ENCODE measurements around the gene EPN2. TPM values are rescaled to one million over a fixed set of nuclear protein-coding genes. Genes with fewer than 3 reads are reported as not detected.
A peak's percentile ranks its signal among the peaks of the same experiment; 100 is the strongest.

EPN2 gene
- total RNA-seq, 1 experiment from 2014 or later = 57.8 TPM

DNA sequence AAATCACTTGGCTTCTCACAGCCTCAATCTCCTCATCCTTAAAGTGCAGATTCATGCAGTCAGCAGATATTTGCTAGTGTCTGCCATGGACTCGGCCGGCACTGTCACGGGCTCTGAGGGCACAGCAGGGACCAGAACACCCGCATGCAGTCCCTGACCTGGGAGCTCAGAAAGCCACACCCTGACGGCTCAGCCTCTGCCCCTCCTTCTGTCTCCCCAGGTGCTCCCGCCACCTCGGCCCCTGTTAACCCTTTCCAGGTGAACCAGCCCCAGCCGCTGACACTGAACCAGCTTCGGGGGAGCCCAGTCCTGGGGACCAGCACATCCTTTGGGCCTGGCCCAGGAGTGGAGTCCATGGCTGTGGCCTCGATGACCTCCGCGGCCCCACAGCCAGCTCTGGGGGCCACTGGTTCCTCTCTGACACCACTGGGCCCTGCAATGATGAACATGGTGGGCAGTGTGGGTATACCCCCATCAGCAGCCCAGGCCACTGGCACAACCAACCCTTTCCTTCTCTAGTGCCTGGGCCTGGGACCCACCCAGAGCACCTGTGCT, 96.6 kb downstream of the EPN2 start:
- H4K91ac ChIP-seq (ENCODE audit: insufficient read length, low read depth, low read length) = no peak overlapping the region
- no peak overlapping the region for H2BK15ac ChIP-seq (ENCODE audit: low read depth, low read length)
- H3K18ac ChIP-seq (ENCODE audit: insufficient read length, low read depth, low read length) = no peak overlapping the region
- H3K14ac ChIP-seq (ENCODE audit: insufficient read depth, low read length) = no peak overlapping the region
- H3K79me1 ChIP-seq (ENCODE audit: insufficient read depth, low read depth, low read length, poor library complexity, severe bottlenecking) = no peaks in the 10 kb centered on the region
- Mint-ChIP-seq H3K4me3 (no peak overlapping the region), H3K27me3 (ENCODE audit: low read depth) (peaks cover 2% of the 10 kb centered on the region; the same call in 1 of the 2 replicates), H3K4me1 (peaks cover 20 to 38% of the 10 kb centered on the region in 2 experiments), H3K27ac (no peak overlapping the region), H3K36me3 (ENCODE audit: insufficient read depth in 1 of 3, low read depth in 3 of 3) (peaks cover 7 to 33% (median 28%) of the 10 kb centered on the region in 3 experiments; a peak in 5 of 7 replicates), H3K9me3 (no peaks in the 10 kb centered on the region)
- H2AFZ ChIP-seq (ENCODE audit: low read length) = no peak overlapping the region
- H3K23me2 ChIP-seq (ENCODE audit: insufficient read length, low read depth, low read length, poor library complexity, severe bottlenecking) = no peaks in the 10 kb centered on the region
- TF ChIP-seq, protein P1, sequence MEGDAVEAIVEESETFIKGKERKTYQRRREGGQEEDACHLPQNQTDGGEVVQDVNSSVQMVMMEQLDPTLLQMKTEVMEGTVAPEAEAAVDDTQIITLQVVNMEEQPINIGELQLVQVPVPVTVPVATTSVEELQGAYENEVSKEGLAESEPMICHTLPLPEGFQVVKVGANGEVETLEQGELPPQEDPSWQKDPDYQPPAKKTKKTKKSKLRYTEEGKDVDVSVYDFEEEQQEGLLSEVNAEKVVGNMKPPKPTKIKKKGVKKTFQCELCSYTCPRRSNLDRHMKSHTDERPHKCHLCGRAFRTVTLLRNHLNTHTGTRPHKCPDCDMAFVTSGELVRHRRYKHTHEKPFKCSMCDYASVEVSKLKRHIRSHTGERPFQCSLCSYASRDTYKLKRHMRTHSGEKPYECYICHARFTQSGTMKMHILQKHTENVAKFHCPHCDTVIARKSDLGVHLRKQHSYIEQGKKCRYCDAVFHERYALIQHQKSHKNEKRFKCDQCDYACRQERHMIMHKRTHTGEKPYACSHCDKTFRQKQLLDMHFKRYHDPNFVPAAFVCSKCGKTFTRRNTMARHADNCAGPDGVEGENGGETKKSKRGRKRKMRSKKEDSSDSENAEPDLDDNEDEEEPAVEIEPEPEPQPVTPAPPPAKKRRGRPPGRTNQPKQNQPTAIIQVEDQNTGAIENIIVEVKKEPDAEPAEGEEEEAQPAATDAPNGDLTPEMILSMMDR (conservative IDR thresholded peaks at IDR 0.05) = no peak
- H3K4me2 ChIP-seq (ENCODE audit: insufficient read depth, insufficient read length, low read length) = no peak overlapping the region
- H4K8ac ChIP-seq (replicated peaks; ENCODE audit: insufficient read length, low read depth, low read length) = no peak overlapping the region
- no peaks in the 10 kb centered on the region for H3K4me1 ChIP-seq (ENCODE audit: insufficient read depth, low read length)
- H3T11ph ChIP-seq (ENCODE audit: low read length) = no peak overlapping the region
- no CpG with 5 or more reads among the region's 12 CpGs for WGBS (ENCODE audit: extremely low coverage, insufficient read length, low lambda C conversion rate)
- H3K56ac ChIP-seq (ENCODE audit: insufficient read length, low read depth, low read length) = no peak overlapping the region
- H2BK12ac ChIP-seq (ENCODE audit: insufficient read length, low read depth, low read length) = no peak overlapping the region
- H3K79me2 ChIP-seq (ENCODE audit: insufficient read depth, low read length) = no peaks in the 10 kb centered on the region
- no peak overlapping the region for H2BK120ac ChIP-seq (ENCODE audit: low read depth, low read length, poor library complexity, severe bottlenecking)
- no peak overlapping the region for H2BK20ac ChIP-seq (ENCODE audit: low read depth, low read length, poor library complexity, severe bottlenecking)
- H2AK5ac ChIP-seq (ENCODE audit: insufficient read length, low read length) = no peak overlapping the region
- no peak overlapping the region for H3K23ac ChIP-seq (ENCODE audit: insufficient read length, low read depth, low read length)
- H4K20me1 ChIP-seq (ENCODE audit: control insufficient read depth, insufficient read depth, insufficient read length) = peaks cover 3% of the 10 kb centered on the region
- H3K27ac ChIP-seq (ENCODE audit: insufficient read length, low read depth, low read length) = no peak overlapping the region
- H3K4ac ChIP-seq (ENCODE audit: low read depth, low read length) = no peak overlapping the region
- H2BK5ac ChIP-seq (ENCODE audit: insufficient read length, low read length) = no peak overlapping the region
- no peaks in the 10 kb centered on the region for H3K27me3 ChIP-seq (ENCODE audit: insufficient read depth, low read length)
- H3K9me3 ChIP-seq (ENCODE audit: control insufficient read depth, low read depth, low read length) = no peaks in the 10 kb centered on the region
- DNase-seq = peak; percentile 42
- no peak overlapping the region for H4K5ac ChIP-seq (ENCODE audit: insufficient read length, low read depth, low read length)
- H3K9ac ChIP-seq (ENCODE audit: extremely low read depth, insufficient read length, low read length) = no peak overlapping the region

Measured in H9 (cell line).